ENCODE measurements around the gene PRUNE2. TPM values are rescaled to one million over a fixed set of nuclear protein-coding genes. Genes with fewer than 3 reads are reported as not detected.

The PRUNE2 gene
- total RNA-seq, 1 experiment from 2014 or later: 0.59 TPM

GRCh38 chr9:76900884-76901440 is 5.0 kb downstream of the PRUNE2 start:
- DNase-seq (ENCODE audit: low read depth): no peak

DNA sequence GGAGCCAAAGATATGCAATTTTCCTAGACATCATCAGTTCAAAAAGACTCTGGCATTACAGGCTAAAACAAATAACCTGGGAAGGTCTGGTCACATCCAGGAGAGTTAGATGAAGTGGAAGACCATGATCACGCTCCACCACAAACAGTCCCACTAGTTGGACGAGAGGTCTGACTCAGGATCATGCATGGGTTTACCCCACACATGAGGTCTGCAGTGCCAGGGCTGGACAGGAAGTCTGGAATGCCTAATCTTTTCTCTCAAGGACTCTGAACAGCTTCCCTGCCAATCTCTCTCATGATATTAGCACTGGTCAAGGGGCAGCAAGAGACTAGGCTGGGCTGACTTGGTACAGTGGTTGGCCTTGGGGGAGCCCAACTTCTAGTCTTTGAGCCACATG is 7.1 kb downstream of the PRUNE2 start:
- DNase-seq (ENCODE audit: low read depth): no peak

DNA sequence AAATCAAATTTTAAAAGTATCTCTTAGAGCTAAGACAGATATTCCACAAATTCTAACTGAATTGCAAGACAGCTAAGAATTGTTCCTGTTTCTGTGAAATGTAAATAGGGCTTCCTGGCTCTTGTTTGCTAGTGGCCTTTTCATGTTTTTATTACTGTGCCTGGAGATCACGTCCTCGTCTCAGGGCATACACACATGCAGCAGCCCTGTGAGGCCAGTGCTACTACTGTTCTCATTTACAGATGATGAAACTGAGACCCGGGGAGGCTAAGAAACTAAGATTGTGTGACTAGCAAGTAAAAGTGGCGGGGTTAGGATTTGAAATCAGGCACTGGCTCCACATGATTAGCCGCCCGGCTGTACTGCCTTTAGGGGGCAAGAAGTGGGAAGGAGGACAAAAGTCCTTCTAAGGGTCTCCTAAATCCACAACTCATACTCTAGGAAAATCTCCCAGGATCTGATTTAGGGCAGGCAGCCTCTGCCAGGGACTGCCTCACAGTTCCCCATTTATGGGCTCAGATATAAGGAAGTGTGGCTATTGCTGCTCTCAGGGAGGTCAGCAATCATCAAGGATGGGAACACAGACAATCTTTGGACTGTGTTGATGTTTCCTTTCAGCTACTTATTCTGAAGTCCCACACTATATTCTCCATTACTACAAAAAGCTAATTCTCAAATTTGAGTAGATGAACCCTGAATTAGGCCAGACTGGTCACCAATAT is 7.9 kb downstream of the PRUNE2 start:
- DNase-seq (ENCODE audit: low read depth): no peak

- no peak for DNase-seq (ENCODE audit: low read depth)
Observed at GRCh38 chr9:76896035-76896434, 9.9 kb downstream of the PRUNE2 start.

GRCh38 chr9:76895186-76895585 is 10.7 kb downstream of the PRUNE2 start:
- peak; percentile 30 for DNase-seq (ENCODE audit: low read depth)

DNA sequence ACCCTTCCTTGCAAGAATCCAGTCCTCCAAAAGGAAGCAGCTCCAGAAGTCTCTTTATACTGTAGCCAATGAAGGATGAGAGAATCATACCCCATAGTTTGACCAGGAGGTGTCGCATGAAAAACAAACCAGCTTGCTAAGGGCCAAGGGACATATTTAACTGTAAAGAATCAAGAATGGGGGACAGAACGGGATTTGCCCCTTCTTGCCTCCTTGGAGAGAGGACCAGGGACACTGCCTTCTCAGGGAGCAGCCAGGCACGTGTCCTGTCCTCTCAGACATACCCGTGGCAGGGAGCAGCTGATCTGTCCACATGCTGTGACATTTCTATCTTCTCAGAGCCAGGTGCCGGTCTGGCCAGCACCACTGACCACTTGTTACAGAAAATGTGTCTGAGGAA is 11.7 kb downstream of the PRUNE2 start:
- DNase-seq (ENCODE audit: low read depth): no peak

DNA sequence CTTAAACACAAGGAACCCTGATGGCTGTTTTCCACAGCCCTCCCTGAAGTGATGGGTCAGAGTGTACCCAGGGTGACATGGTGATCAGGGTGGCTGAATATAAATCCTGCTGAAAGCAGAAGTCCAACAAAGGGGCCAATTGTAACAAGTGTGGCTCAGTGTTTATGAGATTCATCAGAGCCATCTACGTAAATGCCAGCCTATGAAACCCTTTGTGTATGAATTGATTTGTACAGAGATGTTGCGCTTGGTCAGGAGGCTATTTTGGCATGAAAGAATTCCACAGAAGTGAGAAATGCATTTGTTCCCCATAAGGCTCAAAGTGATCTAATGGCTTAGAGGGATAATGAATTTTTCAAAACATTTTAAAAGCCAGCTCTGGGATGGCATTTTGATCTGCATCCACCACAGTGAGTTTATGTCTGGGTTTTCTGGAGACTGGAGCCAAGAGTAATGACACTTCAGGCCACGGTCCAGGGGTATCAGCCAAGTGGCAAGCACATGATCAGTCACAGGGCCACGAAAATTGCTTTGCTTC is 12.4 kb downstream of the PRUNE2 start:
- DNase-seq (ENCODE audit: low read depth): no peak

DNA sequence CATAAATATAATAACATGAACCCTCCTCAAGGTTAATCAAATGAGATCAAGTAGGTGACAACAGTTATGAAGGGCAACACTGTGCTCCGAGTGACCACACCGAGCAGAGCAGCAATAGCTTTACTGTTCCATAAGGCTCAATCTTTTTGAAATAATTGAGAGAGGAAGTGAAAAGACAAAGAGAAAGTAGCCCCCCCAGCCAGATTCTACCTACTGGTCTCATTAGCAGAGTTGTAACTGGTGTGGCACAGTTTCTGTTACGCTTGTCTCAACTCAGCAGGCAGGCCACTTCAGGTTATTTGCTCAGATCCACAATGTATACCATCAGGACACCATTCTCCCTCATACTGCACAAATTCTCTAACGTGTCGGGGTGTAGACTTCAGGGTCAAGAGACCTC is 14.0 kb downstream of the PRUNE2 start:
- DNase-seq (ENCODE audit: low read depth): no peak

GRCh38 chr9:76891279-76891678 is 14.6 kb downstream of the PRUNE2 start:
- no peak for DNase-seq (ENCODE audit: low read depth)

DNA sequence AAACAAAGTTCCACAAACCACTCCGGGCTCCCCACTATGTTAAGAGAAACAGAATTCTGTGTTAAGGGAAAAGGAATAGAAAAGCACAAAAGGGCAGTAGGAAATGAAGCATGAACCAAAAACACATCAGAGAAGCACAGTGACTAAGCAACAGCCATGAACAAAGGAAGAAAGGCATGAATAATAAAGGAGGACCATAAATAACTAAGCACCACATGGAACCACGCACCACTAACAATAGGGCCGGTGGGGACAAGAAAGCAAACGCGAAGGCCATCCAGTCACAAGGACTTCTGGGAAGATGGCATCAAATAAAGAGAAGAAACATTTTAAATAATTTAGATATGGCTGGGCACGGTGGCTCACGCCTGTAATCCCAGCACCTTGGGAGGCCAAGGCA is 18.0 kb downstream of the PRUNE2 start:
- DNase-seq (ENCODE audit: low read depth): no peak

- no peak for DNase-seq (ENCODE audit: low read depth)
Observed at GRCh38 chr9:76887003-76887821, 18.7 kb downstream of the PRUNE2 start.

GRCh38 chr9:76886318-76886717 is 19.6 kb downstream of the PRUNE2 start:
- DNase-seq (ENCODE audit: low read depth): no peak

- DNase-seq (ENCODE audit: low read depth): no peak
Observed at GRCh38 chr9:76884823-76885222, 21.1 kb downstream of the PRUNE2 start.

- DNase-seq (ENCODE audit: low read depth): no peak
Observed at GRCh38 chr9:76883341-76883855, 22.5 kb downstream of the PRUNE2 start.

DNA sequence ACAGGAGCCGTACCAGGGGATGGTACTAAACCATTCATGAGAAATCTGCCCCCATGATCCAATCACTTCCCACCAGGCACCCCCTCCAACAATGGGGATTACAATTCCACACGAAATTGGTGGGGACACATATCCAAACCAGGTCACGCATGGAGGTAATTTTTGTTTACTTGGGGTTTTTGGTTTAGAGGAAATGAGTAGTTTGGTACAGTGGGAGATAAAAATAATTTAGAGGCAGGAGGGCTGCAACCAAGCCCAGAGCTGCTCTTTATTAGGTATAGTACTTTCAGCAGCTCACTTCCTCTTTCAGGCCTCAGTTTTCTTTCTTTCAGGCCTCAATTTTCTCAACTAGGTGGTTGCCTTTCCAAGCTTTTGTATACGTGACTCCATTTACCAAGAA is 23.2 kb downstream of the PRUNE2 start:
- no peak for DNase-seq (ENCODE audit: low read depth)

GRCh38 chr9:76880210-76880609 is 25.7 kb downstream of the PRUNE2 start:
- DNase-seq (ENCODE audit: low read depth): no peak

- no peak for DNase-seq (ENCODE audit: low read depth)
Observed at GRCh38 chr9:76878933-76879332, 27.0 kb downstream of the PRUNE2 start.

- no peak for DNase-seq (ENCODE audit: low read depth)
Observed at GRCh38 chr9:76877961-76878360, 28.0 kb downstream of the PRUNE2 start.

- DNase-seq (ENCODE audit: low read depth): no peak
Observed at GRCh38 chr9:76876098-76876497, 29.8 kb downstream of the PRUNE2 start.

DNA sequence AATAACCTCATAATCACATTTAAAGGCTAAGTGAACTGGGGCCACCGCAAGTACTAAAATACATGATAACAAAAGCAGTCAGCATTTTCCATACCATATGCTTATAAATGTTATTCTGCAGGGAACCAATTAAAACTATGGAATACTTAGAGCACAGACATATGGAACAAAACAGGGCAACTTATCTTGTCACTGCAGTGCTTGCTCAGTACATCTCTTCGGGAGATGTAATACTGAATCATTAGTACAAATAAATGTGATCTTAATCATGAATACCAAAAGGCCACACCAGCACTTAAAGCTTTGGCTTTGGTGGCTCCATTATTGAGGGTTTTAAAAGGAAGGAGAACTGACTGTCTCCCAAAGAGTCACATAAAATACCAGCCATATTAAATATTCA is 32.1 kb downstream of the PRUNE2 start:
- no peak for DNase-seq (ENCODE audit: low read depth)

DNA sequence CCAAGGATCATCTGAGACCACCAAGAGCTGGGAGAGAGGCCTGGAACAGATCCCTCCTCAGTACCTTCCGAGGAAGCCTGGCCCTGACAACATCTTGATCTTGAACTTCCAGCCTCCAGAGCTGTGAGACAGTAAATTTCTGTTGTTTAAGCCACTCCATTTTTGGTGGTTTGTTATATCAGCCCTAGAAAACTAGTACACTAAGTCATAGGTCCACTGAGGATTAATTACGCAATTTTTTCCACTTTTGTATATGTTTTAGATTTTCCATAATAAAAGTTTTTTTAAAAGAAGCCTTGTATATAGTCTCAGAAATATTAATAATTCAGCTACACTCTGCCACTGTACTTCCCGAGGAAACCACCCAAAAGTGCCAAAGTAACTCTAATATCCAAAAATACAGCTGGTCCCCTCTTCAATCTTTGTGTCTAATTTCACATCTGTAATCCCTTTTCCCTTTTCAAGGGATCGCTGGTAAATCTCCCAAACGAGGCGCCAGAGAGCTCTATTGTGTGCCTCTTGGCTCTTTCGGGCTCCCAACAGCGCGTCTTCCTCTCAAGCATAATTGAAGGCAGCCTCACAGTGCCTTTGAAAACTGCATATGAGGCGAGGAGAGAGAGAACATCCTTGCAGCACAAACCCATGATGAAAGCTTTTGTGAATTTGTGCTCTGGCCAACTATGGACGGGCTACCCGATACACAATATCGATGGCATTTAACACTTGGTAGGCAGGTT is 32.7 kb downstream of the PRUNE2 start:
- no peak for DNase-seq (ENCODE audit: low read depth)
